22Rv1 (cell line): ENCODE results near the gene GMPR2.

Experiments
- ZFX ChIP-seq: fragments of 450-650 bp; IDR thresholded peaks from 2 replicates; pipeline ENCODE4 v1.6.1; 2017; ENCODE audit warnings: antibody characterized with exemption, borderline replicate concordance
- TF ChIP-seq, protein P1 (sequence below): fragments of 450-650 bp; IDR thresholded peaks from 2 replicates; pipeline ENCODE4 v1.5.1; 2017; ENCODE audit warnings: mild to moderate bottlenecking

DNA sequence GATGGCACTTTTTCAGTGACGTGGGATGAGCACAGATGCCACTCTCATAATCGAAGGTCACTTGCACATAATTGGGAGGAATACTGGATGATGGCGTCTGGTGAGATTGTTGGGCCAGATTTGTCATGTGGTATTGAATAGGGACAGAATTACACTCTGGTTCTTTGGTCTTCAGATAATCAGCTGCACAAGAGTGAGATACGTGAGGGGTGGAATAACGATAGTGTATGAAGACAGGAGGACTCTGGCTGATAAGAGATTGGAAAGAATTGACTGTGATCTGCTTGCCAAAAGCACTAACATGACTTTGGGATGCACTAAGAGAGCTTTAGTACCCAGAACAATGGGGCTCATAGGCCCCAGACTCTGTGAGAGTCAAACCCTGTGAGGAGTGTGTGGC, 45.7 kb downstream of the GMPR2 start:
- TF ChIP-seq, protein P1, sequence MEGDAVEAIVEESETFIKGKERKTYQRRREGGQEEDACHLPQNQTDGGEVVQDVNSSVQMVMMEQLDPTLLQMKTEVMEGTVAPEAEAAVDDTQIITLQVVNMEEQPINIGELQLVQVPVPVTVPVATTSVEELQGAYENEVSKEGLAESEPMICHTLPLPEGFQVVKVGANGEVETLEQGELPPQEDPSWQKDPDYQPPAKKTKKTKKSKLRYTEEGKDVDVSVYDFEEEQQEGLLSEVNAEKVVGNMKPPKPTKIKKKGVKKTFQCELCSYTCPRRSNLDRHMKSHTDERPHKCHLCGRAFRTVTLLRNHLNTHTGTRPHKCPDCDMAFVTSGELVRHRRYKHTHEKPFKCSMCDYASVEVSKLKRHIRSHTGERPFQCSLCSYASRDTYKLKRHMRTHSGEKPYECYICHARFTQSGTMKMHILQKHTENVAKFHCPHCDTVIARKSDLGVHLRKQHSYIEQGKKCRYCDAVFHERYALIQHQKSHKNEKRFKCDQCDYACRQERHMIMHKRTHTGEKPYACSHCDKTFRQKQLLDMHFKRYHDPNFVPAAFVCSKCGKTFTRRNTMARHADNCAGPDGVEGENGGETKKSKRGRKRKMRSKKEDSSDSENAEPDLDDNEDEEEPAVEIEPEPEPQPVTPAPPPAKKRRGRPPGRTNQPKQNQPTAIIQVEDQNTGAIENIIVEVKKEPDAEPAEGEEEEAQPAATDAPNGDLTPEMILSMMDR = no peak
- TF ChIP-seq ZFX = no peak
